Prostate gland (tissue), 2 donors: ENCODE results near the gene MRC1.

Experiments used
- POLR2A ChIP-seq: fragments of 450-650 bp; IDR thresholded peaks from one replicate; pipeline ENCODE4 v1.6.1; 2016; ENCODE audit warnings: antibody characterized with exemption, mild to moderate bottlenecking
- TF ChIP-seq, protein P1 (sequence below), 4 experiments: fragments of 200-600 bp in 2 of 4; fragments of 450-650 bp in 2 of 4; sonication (generic) in 2 of 4; IDR thresholded peaks; 1 replicate in 3 of 4; 2 replicates in 1 of 4; pipeline ENCODE4 v1.5.1; 2016 to 2019; ENCODE audit warnings: antibody characterized with exemption in 4 of 4, mild to moderate bottlenecking in 2 of 4, moderate library complexity in 2 of 4

DNA sequence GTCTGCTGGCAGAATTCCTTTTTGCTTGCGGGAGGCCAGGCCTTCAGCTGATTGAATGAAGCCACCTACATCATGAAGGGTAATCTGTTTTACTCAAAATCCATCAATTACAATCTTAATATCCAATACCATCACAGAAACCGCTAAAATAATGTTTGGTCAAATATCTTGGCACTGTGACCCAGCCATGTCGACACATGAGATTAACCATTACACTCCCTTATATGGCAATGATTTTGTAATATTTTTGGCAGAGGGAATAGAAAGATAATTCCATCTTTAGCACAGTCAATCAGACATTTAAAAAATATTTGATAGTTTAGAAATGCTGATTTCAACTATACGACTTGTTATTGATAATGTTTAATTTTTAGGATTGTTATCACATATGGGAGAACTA is 106.0 kb downstream of the MRC1 start:
- TF ChIP-seq, protein P1, sequence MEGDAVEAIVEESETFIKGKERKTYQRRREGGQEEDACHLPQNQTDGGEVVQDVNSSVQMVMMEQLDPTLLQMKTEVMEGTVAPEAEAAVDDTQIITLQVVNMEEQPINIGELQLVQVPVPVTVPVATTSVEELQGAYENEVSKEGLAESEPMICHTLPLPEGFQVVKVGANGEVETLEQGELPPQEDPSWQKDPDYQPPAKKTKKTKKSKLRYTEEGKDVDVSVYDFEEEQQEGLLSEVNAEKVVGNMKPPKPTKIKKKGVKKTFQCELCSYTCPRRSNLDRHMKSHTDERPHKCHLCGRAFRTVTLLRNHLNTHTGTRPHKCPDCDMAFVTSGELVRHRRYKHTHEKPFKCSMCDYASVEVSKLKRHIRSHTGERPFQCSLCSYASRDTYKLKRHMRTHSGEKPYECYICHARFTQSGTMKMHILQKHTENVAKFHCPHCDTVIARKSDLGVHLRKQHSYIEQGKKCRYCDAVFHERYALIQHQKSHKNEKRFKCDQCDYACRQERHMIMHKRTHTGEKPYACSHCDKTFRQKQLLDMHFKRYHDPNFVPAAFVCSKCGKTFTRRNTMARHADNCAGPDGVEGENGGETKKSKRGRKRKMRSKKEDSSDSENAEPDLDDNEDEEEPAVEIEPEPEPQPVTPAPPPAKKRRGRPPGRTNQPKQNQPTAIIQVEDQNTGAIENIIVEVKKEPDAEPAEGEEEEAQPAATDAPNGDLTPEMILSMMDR (IDR thresholded peaks at IDR 0.05): no peak
- TF ChIP-seq POLR2A: no peak
